ENCODE data around the gene ZIM2.

The ZIM2 gene

GRCh38 chr19:56813531-56813930 is 27.0 kb downstream of the ZIM2 start:
- no peak overlapping the region for H3K4me3 ChIP-seq
- no peak overlapping the region for H3K27ac ChIP-seq
- H3K36me3 ChIP-seq: no peaks in the 10 kb centered on the region
- H3K4me1 ChIP-seq: no peaks in the 10 kb centered on the region
- no peak overlapping the region for H3K4me2 ChIP-seq
- H3K27me3 ChIP-seq: no peaks in the 10 kb centered on the region
- no peaks in the 10 kb centered on the region for H3K9me3 ChIP-seq
- H4K20me1 ChIP-seq: no peaks in the 10 kb centered on the region
- no peak for TF ChIP-seq Cebpa-rat (IDR thresholded peaks at IDR 0.05)
- H3K9ac ChIP-seq: no peak overlapping the region

GRCh38 chr19:56811480-56811879 is 29.0 kb downstream of the ZIM2 start:
- H3K36me3 ChIP-seq: no peaks in the 10 kb centered on the region
- H3K27ac ChIP-seq: no peak overlapping the region
- no peak overlapping the region for H3K4me2 ChIP-seq
- H3K9me3 ChIP-seq: peaks cover 9% of the 10 kb centered on the region
- no peak overlapping the region for H3K4me3 ChIP-seq
- no peak overlapping the region for H3K9ac ChIP-seq
- no peak for TF ChIP-seq Cebpa-rat (IDR thresholded peaks at IDR 0.05)
- H3K27me3 ChIP-seq: no peaks in the 10 kb centered on the region
- H4K20me1 ChIP-seq: no peaks in the 10 kb centered on the region
- no peaks in the 10 kb centered on the region for H3K4me1 ChIP-seq

GRCh38 chr19:56810260-56810659 is 30.3 kb downstream of the ZIM2 start:
- no peaks in the 10 kb centered on the region for H4K20me1 ChIP-seq
- peaks cover 20% of the 10 kb centered on the region for H3K9me3 ChIP-seq
- H3K27ac ChIP-seq: no peak overlapping the region
- no peaks in the 10 kb centered on the region for H3K36me3 ChIP-seq
- H3K9ac ChIP-seq: no peak overlapping the region
- H3K4me2 ChIP-seq: no peak overlapping the region
- no peak overlapping the region for H3K4me3 ChIP-seq
- TF ChIP-seq Cebpa-rat (IDR thresholded peaks at IDR 0.05): no peak
- H3K27me3 ChIP-seq: no peaks in the 10 kb centered on the region
- H3K4me1 ChIP-seq: no peaks in the 10 kb centered on the region

- H3K27me3 ChIP-seq: no peaks in the 10 kb centered on the region
- H3K4me1 ChIP-seq: no peaks in the 10 kb centered on the region
- TF ChIP-seq Cebpa-rat (IDR thresholded peaks at IDR 0.05): no peak
- H3K36me3 ChIP-seq: no peaks in the 10 kb centered on the region
- no peak overlapping the region for H3K4me2 ChIP-seq
- H3K4me3 ChIP-seq: no peak overlapping the region
- no peaks in the 10 kb centered on the region for H4K20me1 ChIP-seq
- no peak overlapping the region for H3K9ac ChIP-seq
- no peak overlapping the region for H3K27ac ChIP-seq
- H3K9me3 ChIP-seq: peaks cover 32% of the 10 kb centered on the region
Observed at GRCh38 chr19:56808717-56809392, 31.7 kb downstream of the ZIM2 start.

GRCh38 chr19:56806639-56807038 is 33.9 kb downstream of the ZIM2 start:
- H3K9me3 ChIP-seq: peaks cover 54% of the 10 kb centered on the region
- H3K4me2 ChIP-seq: no peak overlapping the region
- no peak overlapping the region for H3K27ac ChIP-seq
- no peaks in the 10 kb centered on the region for H3K36me3 ChIP-seq
- H3K27me3 ChIP-seq: no peaks in the 10 kb centered on the region
- no peak overlapping the region for H3K4me3 ChIP-seq
- H3K9ac ChIP-seq: no peak overlapping the region
- no peaks in the 10 kb centered on the region for H3K4me1 ChIP-seq
- no peak for TF ChIP-seq Cebpa-rat (IDR thresholded peaks at IDR 0.05)
- no peaks in the 10 kb centered on the region for H4K20me1 ChIP-seq

- Histone ChIP-seq H3K9ac (no peak overlapping the region), H4K20me1 (no peaks in the 10 kb centered on the region), H3K4me3 (no peak overlapping the region), H3K4me2 (no peak overlapping the region), H3K27me3 (no peaks in the 10 kb centered on the region), H3K4me1 (no peaks in the 10 kb centered on the region), H3K27ac (no peak overlapping the region), H3K9me3 (no peaks in the 10 kb centered on the region), H3K36me3 (no peaks in the 10 kb centered on the region)
- no peak for TF ChIP-seq Cebpa-rat (IDR thresholded peaks at IDR 0.05)
Observed at GRCh38 chr19:56778351-56778750, 62.2 kb downstream of the ZIM2 start.

GRCh38 chr19:56769650-56770049 is 70.9 kb downstream of the ZIM2 start:
- no peaks in the 10 kb centered on the region for H3K4me1 ChIP-seq
- H3K9ac ChIP-seq: no peak overlapping the region
- H3K4me2 ChIP-seq: no peak overlapping the region
- no peaks in the 10 kb centered on the region for H3K36me3 ChIP-seq
- H3K27me3 ChIP-seq: no peaks in the 10 kb centered on the region
- H4K20me1 ChIP-seq: no peaks in the 10 kb centered on the region
- H3K9me3 ChIP-seq: peaks cover 10% of the 10 kb centered on the region
- no peak for TF ChIP-seq Cebpa-rat (IDR thresholded peaks at IDR 0.05)
- H3K27ac ChIP-seq: no peak overlapping the region
- H3K4me3 ChIP-seq: no peak overlapping the region

- no peaks in the 10 kb centered on the region for H3K4me1 ChIP-seq
- no peak overlapping the region for H3K4me3 ChIP-seq
- no peak overlapping the region for H3K4me2 ChIP-seq
- no peak overlapping the region for H3K9ac ChIP-seq
- no peaks in the 10 kb centered on the region for H3K36me3 ChIP-seq
- no peak overlapping the region for H3K27ac ChIP-seq
- H3K9me3 ChIP-seq: peaks cover 33% of the 10 kb centered on the region
- H3K27me3 ChIP-seq: no peaks in the 10 kb centered on the region
- no peaks in the 10 kb centered on the region for H4K20me1 ChIP-seq
- no peak for TF ChIP-seq Cebpa-rat (IDR thresholded peaks at IDR 0.05)
Observed at GRCh38 chr19:56765137-56765536, 75.4 kb downstream of the ZIM2 start.

GRCh38 chr19:56764196-56764695 is 76.3 kb downstream of the ZIM2 start:
- Histone ChIP-seq H3K4me2 (no peak overlapping the region), H3K4me3 (no peak overlapping the region), H3K36me3 (no peaks in the 10 kb centered on the region), H3K9me3 (peaks cover 37% of the 10 kb centered on the region), H3K9ac (no peak overlapping the region), H3K27me3 (no peaks in the 10 kb centered on the region), H4K20me1 (no peaks in the 10 kb centered on the region), H3K4me1 (peaks cover 8% of the 10 kb centered on the region), H3K27ac (no peak overlapping the region)
- TF ChIP-seq Cebpa-rat (IDR thresholded peaks at IDR 0.05): no peak

- no peak for TF ChIP-seq Cebpa-rat (IDR thresholded peaks at IDR 0.05)
- Histone ChIP-seq H3K9ac (no peak overlapping the region), H3K4me2 (no peak overlapping the region), H3K36me3 (no peaks in the 10 kb centered on the region), H3K4me3 (no peak overlapping the region), H4K20me1 (no peaks in the 10 kb centered on the region), H3K27me3 (no peaks in the 10 kb centered on the region), H3K9me3 (peaks cover 43% of the 10 kb centered on the region), H3K4me1 (peaks cover 17% of the 10 kb centered on the region), H3K27ac (no peak overlapping the region)
Observed at GRCh38 chr19:56760842-56761241, 79.7 kb downstream of the ZIM2 start.

- H3K9me3 ChIP-seq: peaks cover 31% of the 10 kb centered on the region
- peak overlapping the region; percentile 65 for H3K4me2 ChIP-seq
- no peaks in the 10 kb centered on the region for H3K36me3 ChIP-seq
- H3K9ac ChIP-seq: no peak overlapping the region
- peaks cover 17% of the 10 kb centered on the region for H3K4me1 ChIP-seq
- no peak for TF ChIP-seq Cebpa-rat (IDR thresholded peaks at IDR 0.05)
- H3K27ac ChIP-seq: no peak overlapping the region
- no peaks in the 10 kb centered on the region for H4K20me1 ChIP-seq
- H3K4me3 ChIP-seq: no peak overlapping the region
- no peaks in the 10 kb centered on the region for H3K27me3 ChIP-seq
Observed at GRCh38 chr19:56759531-56759930, 81.0 kb downstream of the ZIM2 start.

Measured in BLaER1 (cell line).